Measurements from ENCODE around the gene PCSK2. TPM values are rescaled to one million over a fixed set of nuclear protein-coding genes. Genes with fewer than 3 reads are reported as not detected.

The PCSK2 gene
- total and polyA plus RNA-seq, 12 donors, result 0.32 to 47.6 (median 5.3) TPM

GRCh38 chr20:17503301-17504065 lies 276.6 kb downstream of the PCSK2 start:
- WGBS, 4 donors, result 68 to 83% (median 76%) methylated on average over 6 of the region's 6 CpGs
- Histone ChIP-seq H3K9me3 (replicated peaks in 1 of 3) (no peaks in the 10 kb centered on the region), H3K4me3 (no peak overlapping the region), H3K27ac (no peak overlapping the region), H3K27me3 (no peaks in the 10 kb centered on the region), H3K36me3 (replicated peaks in 1 of 2) (no peaks in the 10 kb centered on the region), H3K4me1 (replicated peaks in 1 of 2) (peaks cover 0 to 8% of the 10 kb centered on the region in 2 donors)
- intact Hi-C loops (cut with DNase I), result loop anchor here (10.0 kb wide), 3 partner anchors 401 to 771 kb away; no protein-coding TSS in a partner anchor
- TF ChIP-seq POLR2A (IDR thresholded peaks at IDR 0.05) (no peak), CTCF (IDR thresholded peaks at IDR 0.05) (no peak)
- no peak for DNase-seq

DNA sequence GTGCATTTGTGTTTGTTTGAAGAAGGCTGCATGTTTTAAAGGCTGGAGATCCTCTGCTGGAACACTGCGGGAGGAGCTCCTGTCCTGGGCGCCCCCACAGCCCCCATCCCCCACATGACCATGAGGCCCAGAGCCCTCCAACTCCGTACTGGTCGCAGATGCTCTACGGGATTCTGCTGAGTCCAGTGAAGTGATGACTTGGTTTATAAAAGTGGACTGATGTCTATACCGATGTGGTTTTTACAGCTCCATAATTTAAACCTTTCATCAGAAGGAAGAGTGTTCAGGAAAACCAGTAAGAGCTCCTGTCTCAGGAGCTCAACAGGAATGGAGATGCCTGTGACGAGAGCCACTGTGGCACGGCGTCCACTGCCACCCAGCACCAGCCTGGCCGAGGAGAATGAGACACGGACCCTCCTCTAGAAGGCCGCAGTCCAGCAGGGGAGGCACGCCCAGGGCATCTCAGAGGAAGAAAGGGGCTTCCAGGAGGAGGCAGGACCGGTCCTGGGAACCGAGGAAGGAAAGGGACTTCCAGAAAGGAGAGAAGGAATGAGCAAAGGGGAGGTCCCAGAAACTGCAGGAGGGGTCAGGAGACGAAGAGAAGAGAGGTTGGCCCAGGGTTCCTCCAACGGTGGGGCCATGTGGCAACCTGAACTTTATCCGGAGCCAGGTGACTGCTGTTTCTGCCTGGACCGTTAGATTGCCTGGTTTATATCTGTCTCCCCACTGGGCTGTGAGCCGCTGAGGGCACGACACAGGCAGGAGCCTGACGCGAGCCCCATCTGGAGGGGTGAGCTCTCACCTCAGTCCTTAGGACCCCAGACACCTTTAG lies 277.4 kb downstream of the PCSK2 start:
- H3K4me3 ChIP-seq, result peak overlapping the region in 1 of 4 donors; percentile 76
- no peaks in the 10 kb centered on the region for H3K9me3 ChIP-seq (replicated peaks in 1 of 3)
- H3K27me3 ChIP-seq, result no peaks in the 10 kb centered on the region
- peak in 2 of 7 donors; percentile 10 to 21 for DNase-seq
- H3K4me1 ChIP-seq (replicated peaks in 1 of 2), result peaks cover 0 to 8% of the 10 kb centered on the region in 2 donors
- no peak for TF ChIP-seq POLR2A (IDR thresholded peaks at IDR 0.05)
- no peak for TF ChIP-seq CTCF (IDR thresholded peaks at IDR 0.05)
- no peak overlapping the region for H3K27ac ChIP-seq
- WGBS, 4 donors, result 29 to 40% (median 37%) methylated on average over 23 of the region's 23 CpGs
- H3K36me3 ChIP-seq (replicated peaks in 1 of 2), result no peaks in the 10 kb centered on the region
- intact Hi-C loops (cut with DNase I), result loop anchor here (10.0 kb wide), 3 partner anchors 401 to 771 kb away; no protein-coding TSS in a partner anchor

DNA sequence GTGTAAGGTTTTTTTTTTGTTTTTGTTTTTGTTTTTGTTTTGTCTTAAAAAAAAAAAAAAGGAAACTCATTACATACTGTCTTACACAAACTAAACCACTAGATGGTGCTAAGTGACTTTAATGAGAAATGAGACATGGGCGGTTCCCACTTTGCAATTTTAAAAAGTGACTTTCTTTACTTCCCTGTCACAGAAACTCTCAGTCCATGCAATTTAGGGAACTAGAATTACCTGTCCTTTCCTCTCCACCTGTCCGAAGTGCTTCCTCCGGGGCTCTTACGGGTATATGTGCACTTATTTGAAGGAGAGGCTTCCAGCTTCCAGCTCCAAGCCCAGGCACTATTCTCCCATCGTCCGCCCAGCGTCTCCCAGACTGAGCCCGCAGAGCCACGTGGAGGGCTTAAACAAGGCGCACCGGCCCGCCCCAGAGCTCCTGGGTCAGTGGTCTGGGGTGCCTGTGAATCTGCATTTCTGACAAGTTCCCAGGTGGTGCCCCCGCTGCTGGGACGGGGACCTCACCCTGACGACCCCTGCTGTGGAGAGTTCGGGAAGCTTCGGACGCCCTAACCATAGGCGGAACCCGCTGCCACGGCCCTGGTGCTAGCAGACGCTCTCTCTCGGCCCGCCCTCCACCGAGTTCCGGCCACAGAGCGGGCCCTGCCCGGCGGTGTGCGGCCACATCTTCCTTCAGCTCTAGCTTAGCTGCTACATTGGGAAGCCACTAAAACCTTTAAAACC lies 278.2 kb downstream of the PCSK2 start:
- Histone ChIP-seq H3K27ac (peak overlapping the region in 1 of 5 donors; percentile 44), H3K4me3 (peak overlapping the region in 3 of 4 donors; percentile 9 to 76 (median 21)), H3K27me3 (no peaks in the 10 kb centered on the region), H3K36me3 (replicated peaks in 1 of 2) (no peaks in the 10 kb centered on the region), H3K9me3 (replicated peaks in 1 of 3) (no peaks in the 10 kb centered on the region), H3K4me1 (replicated peaks in 1 of 2) (peaks cover 0 to 8% of the 10 kb centered on the region in 2 donors)
- DNase-seq, result peak; percentile 37 to 59 (median 47)
- WGBS, 4 donors, result 0 to 1% (median 0%) methylated on average over 20 to 30 of the region's 30 CpGs
- peak; percentile 56 to 82 (median 70) for TF ChIP-seq CTCF (IDR thresholded peaks at IDR 0.05)
- TF ChIP-seq POLR2A (IDR thresholded peaks at IDR 0.05), result no peak
- intact Hi-C loops (cut with DNase I), result loop anchor here (10.0 kb wide), 3 partner anchors 400 to 770 kb away; no protein-coding TSS in a partner anchor
